H1 (cell line): ENCODE results near the gene DIP2C. TPM values are rescaled to one million over a fixed set of nuclear protein-coding genes. Genes with fewer than 3 reads are reported as not detected.

ENCODE experiments used
- EGR1 ChIP-seq: IDR thresholded peaks from 2 replicates; pipeline ENCODE4 v1.6.1; 2011; ENCODE audit warnings: low read depth, low read length, borderline replicate concordance
- JUND ChIP-seq: IDR thresholded peaks from 2 replicates; pipeline ENCODE4 v1.6.1; 2011; ENCODE audit warnings: mild to moderate bottlenecking, improper control_type of control experiment, low read length
- RAD21 ChIP-seq, 2 experiments: IDR thresholded peaks in 1 of 2; conservative IDR thresholded peaks in 1 of 2; 2 replicates each; pipeline ENCODE4 v1.6.1; 2011; ENCODE audit warnings: low read depth in 2 of 2, low read length in 2 of 2, improper control_type of control experiment in 1 of 2, inconsistent platforms in 1 of 2, mild to moderate bottlenecking in 1 of 2, moderate library complexity in 1 of 2
- RFX5 ChIP-seq: IDR thresholded peaks from 2 replicates; pipeline ENCODE4 v1.6.1; 2011; ENCODE audit warnings: low read depth, low read length, improper control_type of control experiment, borderline replicate concordance
- SP1 ChIP-seq: IDR thresholded peaks from 2 replicates; pipeline ENCODE4 v1.6.1; 2011; ENCODE audit warnings: low read depth, low read length
- TAF1 ChIP-seq: IDR thresholded peaks from 2 replicates; pipeline ENCODE4 v1.6.1; 2011; ENCODE audit warnings: mild to moderate bottlenecking, low read depth, low read length
- polyA plus RNA-seq, 7 experiments: library from polyadenylated mRNA; depleted of rRNA in 3 of 7; stranded (reverse) in 5 of 7; unstranded in 2 of 7; fragments of >200 nt in 5 of 7; fragments of 200-250 nt in 2 of 7; gene quantifications; 1 replicate in 5 of 7; 2 replicates in 1 of 7; 4 replicates in 1 of 7; pipeline versions ENCODE4 v1.2.1 to v1.2.3, GENCODE V29; 2011 to 2013; ENCODE audit warnings: missing spikeins in 2 of 7, mixed read lengths in 2 of 7
- total RNA-seq: library from RNA; stranded (reverse); fragmentation: NEBNext Ultra II Directional; extraction: Animal tissue kit (Norgen Biotek cat#: 25700); gene quantifications from 2 replicates; pipeline ENCODE4 v1.2.1, GENCODE V29; 2021
- TF ChIP-seq, protein P1 (sequence below): fragments of 300-600 bp; sonication (generic); IDR thresholded peaks from 2 replicates; pipeline ENCODE4 v1.7.1; 2012; ENCODE audit warnings: low read length, moderate library complexity, mild to moderate bottlenecking, inconsistent platforms; ENCODE audit not compliant: insufficient replicate concordance
- TF ChIP-seq, protein P2 (sequence below), 3 experiments: IDR thresholded peaks; 1 replicate in 2 of 3; 2 replicates in 1 of 3; pipeline versions ENCODE4 v1.5.1 to v1.6.1; 2011; ENCODE audit warnings: low read length in 3 of 3, mild to moderate bottlenecking in 3 of 3, inconsistent platforms in 2 of 3, low read depth in 1 of 3, moderate library complexity in 1 of 3; ENCODE audit not compliant: insufficient read depth in 1 of 3; ENCODE audit errors: control extremely low read depth in 1 of 3

The DIP2C gene
- total and polyA plus RNA-seq, 2 of the 8 experiments (the other 6 are each of a cell fraction or from before 2014, with no cell fraction given) = 3.8 to 9.3 TPM

DNA sequence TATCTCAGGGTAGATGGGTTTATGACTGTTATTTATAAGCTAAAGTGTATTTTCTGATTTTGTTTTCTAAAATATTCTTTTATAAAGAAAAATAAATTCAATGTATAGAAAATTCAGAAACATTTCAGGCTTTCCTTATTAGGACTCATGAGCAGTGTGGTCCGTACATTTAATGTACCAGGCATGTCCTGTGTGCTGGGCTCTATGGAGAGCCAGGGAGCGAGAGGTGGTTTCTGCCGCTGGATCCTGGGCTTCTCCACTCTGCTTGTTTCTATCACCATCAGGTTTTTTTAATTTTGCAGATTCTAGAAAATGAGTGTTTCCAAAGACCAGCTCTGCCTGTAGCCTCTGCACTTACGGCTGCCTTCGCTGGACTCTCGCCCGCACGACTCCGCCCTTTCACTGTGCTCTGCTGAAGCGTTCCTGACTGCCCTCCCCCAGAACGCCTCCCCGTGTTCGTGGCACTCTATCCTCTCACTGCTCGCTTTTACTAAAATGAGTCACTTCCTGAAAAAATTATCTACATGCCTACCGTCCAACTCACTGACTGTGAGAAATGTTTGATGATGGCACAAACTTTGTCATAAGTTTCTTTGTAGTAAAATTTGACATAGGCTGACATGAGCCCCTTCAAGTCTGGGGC, 365.7 kb downstream of the DIP2C start (continued):
- TF ChIP-seq, protein P1, sequence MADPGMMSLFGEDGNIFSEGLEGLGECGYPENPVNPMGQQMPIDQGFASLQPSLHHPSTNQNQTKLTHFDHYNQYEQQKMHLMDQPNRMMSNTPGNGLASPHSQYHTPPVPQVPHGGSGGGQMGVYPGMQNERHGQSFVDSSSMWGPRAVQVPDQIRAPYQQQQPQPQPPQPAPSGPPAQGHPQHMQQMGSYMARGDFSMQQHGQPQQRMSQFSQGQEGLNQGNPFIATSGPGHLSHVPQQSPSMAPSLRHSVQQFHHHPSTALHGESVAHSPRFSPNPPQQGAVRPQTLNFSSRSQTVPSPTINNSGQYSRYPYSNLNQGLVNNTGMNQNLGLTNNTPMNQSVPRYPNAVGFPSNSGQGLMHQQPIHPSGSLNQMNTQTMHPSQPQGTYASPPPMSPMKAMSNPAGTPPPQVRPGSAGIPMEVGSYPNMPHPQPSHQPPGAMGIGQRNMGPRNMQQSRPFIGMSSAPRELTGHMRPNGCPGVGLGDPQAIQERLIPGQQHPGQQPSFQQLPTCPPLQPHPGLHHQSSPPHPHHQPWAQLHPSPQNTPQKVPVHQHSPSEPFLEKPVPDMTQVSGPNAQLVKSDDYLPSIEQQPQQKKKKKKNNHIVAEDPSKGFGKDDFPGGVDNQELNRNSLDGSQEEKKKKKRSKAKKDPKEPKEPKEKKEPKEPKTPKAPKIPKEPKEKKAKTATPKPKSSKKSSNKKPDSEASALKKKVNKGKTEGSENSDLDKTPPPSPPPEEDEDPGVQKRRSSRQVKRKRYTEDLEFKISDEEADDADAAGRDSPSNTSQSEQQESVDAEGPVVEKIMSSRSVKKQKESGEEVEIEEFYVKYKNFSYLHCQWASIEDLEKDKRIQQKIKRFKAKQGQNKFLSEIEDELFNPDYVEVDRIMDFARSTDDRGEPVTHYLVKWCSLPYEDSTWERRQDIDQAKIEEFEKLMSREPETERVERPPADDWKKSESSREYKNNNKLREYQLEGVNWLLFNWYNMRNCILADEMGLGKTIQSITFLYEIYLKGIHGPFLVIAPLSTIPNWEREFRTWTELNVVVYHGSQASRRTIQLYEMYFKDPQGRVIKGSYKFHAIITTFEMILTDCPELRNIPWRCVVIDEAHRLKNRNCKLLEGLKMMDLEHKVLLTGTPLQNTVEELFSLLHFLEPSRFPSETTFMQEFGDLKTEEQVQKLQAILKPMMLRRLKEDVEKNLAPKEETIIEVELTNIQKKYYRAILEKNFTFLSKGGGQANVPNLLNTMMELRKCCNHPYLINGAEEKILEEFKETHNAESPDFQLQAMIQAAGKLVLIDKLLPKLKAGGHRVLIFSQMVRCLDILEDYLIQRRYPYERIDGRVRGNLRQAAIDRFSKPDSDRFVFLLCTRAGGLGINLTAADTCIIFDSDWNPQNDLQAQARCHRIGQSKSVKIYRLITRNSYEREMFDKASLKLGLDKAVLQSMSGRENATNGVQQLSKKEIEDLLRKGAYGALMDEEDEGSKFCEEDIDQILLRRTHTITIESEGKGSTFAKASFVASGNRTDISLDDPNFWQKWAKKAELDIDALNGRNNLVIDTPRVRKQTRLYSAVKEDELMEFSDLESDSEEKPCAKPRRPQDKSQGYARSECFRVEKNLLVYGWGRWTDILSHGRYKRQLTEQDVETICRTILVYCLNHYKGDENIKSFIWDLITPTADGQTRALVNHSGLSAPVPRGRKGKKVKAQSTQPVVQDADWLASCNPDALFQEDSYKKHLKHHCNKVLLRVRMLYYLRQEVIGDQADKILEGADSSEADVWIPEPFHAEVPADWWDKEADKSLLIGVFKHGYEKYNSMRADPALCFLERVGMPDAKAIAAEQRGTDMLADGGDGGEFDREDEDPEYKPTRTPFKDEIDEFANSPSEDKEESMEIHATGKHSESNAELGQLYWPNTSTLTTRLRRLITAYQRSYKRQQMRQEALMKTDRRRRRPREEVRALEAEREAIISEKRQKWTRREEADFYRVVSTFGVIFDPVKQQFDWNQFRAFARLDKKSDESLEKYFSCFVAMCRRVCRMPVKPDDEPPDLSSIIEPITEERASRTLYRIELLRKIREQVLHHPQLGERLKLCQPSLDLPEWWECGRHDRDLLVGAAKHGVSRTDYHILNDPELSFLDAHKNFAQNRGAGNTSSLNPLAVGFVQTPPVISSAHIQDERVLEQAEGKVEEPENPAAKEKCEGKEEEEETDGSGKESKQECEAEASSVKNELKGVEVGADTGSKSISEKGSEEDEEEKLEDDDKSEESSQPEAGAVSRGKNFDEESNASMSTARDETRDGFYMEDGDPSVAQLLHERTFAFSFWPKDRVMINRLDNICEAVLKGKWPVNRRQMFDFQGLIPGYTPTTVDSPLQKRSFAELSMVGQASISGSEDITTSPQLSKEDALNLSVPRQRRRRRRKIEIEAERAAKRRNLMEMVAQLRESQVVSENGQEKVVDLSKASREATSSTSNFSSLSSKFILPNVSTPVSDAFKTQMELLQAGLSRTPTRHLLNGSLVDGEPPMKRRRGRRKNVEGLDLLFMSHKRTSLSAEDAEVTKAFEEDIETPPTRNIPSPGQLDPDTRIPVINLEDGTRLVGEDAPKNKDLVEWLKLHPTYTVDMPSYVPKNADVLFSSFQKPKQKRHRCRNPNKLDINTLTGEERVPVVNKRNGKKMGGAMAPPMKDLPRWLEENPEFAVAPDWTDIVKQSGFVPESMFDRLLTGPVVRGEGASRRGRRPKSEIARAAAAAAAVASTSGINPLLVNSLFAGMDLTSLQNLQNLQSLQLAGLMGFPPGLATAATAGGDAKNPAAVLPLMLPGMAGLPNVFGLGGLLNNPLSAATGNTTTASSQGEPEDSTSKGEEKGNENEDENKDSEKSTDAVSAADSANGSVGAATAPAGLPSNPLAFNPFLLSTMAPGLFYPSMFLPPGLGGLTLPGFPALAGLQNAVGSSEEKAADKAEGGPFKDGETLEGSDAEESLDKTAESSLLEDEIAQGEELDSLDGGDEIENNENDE = no peak
- TF ChIP-seq SP1 (no peak), JUND (no peak), RFX5 (no peak), TAF1 (no peak), RAD21 (IDR thresholded peaks at IDR 0.05 in 1 of 2, conservative IDR thresholded peaks at IDR 0.05 in 1 of 2; ENCODE audit: low read depth in 2 of 2, low read length in 2 of 2) (no peak), EGR1 (no peak)
- TF ChIP-seq, protein P2, sequence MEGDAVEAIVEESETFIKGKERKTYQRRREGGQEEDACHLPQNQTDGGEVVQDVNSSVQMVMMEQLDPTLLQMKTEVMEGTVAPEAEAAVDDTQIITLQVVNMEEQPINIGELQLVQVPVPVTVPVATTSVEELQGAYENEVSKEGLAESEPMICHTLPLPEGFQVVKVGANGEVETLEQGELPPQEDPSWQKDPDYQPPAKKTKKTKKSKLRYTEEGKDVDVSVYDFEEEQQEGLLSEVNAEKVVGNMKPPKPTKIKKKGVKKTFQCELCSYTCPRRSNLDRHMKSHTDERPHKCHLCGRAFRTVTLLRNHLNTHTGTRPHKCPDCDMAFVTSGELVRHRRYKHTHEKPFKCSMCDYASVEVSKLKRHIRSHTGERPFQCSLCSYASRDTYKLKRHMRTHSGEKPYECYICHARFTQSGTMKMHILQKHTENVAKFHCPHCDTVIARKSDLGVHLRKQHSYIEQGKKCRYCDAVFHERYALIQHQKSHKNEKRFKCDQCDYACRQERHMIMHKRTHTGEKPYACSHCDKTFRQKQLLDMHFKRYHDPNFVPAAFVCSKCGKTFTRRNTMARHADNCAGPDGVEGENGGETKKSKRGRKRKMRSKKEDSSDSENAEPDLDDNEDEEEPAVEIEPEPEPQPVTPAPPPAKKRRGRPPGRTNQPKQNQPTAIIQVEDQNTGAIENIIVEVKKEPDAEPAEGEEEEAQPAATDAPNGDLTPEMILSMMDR (IDR thresholded peaks at IDR 0.05; ENCODE audit: control extremely low read depth in 1 of 3, insufficient read depth in 1 of 3, low read depth in 1 of 3, low read length in 3 of 3) = no peak
